Measurements from ENCODE around the gene CAV1.

Gene CAV1

DNA sequence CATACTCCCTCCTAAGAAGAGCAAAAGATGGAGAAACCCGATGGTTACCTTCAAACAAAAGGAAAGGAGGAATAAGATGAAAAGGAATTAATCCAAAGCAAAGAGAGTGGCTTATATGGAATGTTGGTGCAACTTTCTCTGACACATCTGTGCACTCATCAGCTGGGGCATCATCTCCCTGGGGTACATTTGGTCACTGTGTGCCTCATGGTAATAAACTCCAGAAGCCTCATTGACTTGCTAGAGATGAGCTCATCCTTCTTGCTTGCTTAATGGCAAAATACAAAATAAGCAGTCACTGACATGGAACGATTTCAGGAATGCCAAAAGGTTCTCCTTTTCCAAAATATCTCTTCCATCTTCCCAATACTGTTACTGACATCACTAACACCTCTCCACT lies 22.5 kb downstream of the CAV1 start:
- H3K4me3 ChIP-seq (ENCODE audit: low read depth, low read length), result no peak overlapping the region
- TF ChIP-seq, protein P1, sequence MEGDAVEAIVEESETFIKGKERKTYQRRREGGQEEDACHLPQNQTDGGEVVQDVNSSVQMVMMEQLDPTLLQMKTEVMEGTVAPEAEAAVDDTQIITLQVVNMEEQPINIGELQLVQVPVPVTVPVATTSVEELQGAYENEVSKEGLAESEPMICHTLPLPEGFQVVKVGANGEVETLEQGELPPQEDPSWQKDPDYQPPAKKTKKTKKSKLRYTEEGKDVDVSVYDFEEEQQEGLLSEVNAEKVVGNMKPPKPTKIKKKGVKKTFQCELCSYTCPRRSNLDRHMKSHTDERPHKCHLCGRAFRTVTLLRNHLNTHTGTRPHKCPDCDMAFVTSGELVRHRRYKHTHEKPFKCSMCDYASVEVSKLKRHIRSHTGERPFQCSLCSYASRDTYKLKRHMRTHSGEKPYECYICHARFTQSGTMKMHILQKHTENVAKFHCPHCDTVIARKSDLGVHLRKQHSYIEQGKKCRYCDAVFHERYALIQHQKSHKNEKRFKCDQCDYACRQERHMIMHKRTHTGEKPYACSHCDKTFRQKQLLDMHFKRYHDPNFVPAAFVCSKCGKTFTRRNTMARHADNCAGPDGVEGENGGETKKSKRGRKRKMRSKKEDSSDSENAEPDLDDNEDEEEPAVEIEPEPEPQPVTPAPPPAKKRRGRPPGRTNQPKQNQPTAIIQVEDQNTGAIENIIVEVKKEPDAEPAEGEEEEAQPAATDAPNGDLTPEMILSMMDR (conservative IDR thresholded peaks at IDR 0.05; ENCODE audit: low read depth, low read length), result no peak
- peak; percentile 40 for DNase-seq (ENCODE audit: low read depth)

DNA sequence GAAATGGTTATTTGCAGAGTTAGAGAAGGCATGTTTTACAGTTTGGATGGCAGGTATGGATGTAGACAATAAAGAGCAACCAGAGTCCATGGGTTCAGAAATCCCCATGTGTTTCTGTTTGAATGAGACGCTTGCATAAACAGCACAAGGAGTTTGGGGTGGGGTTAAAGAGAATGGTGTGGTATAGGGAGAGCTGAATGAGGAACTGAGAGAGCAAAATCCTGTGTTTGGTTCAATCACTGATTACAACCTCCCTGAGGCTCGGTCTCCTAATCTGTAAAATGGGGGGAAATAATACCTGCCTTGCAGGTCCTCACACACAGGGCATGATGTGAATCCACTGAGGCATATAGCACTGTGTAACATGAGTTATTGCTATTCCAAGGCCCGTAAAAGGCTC lies 23.7 kb downstream of the CAV1 start:
- no peak overlapping the region for H3K4me3 ChIP-seq (ENCODE audit: low read depth, low read length)
- TF ChIP-seq, protein P1 (conservative IDR thresholded peaks at IDR 0.05; ENCODE audit: low read depth, low read length), result no peak
- no peak for DNase-seq (ENCODE audit: low read depth)

DNA sequence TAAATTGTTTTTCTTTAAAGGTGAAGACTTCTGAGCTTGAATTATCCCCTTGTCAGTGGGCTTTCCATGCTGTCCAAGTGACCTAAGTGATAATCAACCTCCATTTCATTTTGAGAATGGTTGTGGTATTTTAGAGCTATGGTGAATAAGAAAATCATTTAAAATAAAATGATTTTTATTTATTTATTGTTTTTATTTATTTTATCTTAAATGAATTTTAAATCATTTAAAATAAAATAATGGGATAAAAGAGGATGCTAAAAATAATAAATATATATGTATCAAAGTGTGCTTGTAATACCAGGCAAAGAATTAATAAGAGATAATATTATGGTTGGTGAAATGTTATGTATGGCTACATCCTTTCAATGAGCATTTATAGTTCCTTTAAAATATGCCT lies 24.5 kb downstream of the CAV1 start:
- no peak overlapping the region for H3K4me3 ChIP-seq (ENCODE audit: low read depth, low read length)
- TF ChIP-seq, protein P1 (conservative IDR thresholded peaks at IDR 0.05; ENCODE audit: low read depth, low read length), result no peak
- no peak for DNase-seq (ENCODE audit: low read depth)

GRCh38 chr7:116551692-116552091 lies 26.9 kb downstream of the CAV1 start:
- TF ChIP-seq, protein P1 (conservative IDR thresholded peaks at IDR 0.05; ENCODE audit: low read depth, low read length), result no peak
- no peak for DNase-seq (ENCODE audit: low read depth)
- H3K4me3 ChIP-seq (ENCODE audit: low read depth, low read length), result no peak overlapping the region

DNA sequence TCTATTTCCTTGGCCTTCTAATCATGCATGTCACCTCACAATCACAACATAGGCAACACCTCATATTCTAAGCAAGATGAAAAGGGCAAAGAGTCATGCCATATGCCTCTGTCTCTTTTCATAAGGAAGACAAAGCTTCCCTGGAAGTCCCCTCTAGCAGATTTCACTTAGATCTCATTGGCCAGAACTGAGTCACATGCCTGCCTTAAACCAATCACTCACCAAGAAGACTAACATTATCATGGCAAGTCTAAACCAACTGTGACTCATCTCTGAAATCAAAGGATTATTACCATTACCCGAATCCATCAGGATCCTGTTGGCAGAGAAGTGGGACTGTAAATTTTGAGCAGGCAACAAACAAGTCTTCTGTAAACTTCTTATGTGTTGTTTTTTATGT lies 27.8 kb downstream of the CAV1 start:
- TF ChIP-seq, protein P1 (conservative IDR thresholded peaks at IDR 0.05; ENCODE audit: low read depth, low read length), result no peak
- peak; percentile 31 for DNase-seq (ENCODE audit: low read depth)

DNA sequence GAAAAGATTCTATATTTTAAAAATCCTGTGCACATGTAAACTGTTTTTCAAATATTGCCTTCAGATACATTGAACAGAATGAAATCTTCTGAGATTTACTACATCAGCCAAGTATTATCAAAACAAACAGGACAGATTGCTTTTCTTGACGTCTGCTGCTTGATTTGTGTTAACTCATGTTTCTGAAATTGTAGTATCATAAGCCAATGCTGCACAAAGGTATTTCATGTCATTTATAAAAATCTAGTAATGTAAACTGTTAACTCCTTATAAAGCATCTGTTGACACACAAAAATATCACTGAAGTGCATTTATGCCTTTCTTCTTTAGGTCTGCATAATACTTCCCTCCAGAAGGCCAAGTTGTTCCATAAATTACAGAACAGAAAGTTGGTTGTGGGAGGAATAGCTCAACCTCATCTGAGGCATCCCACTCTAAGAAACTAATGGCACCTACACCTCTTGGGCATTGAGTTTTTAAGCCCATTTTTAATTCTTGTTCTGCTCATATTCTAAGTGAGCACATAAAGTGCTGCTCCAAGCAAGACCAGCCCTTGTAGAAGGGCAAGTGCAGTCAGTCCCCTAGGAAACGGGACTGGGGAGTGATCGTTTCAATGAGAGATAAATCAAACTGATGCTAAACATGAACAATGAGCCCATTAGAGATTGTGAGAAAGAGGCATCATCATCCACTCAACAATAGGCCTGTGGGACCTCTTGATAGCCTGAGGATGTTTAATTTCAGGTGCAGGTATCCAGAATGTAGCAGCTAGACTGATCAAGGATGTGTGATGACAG lies 28.5 kb downstream of the CAV1 start:
- DNase-seq (ENCODE audit: low read depth), result no peak
- TF ChIP-seq, protein P1 (conservative IDR thresholded peaks at IDR 0.05; ENCODE audit: low read depth, low read length), result no peak
- no peak overlapping the region for H3K4me3 ChIP-seq (ENCODE audit: low read depth, low read length)

More for the DNA sequence above, 27.8 kb downstream of the CAV1 start:
- H3K4me3 ChIP-seq (ENCODE audit: low read depth, low read length), result no peak overlapping the region

- no peak overlapping the region for H3K4me3 ChIP-seq (ENCODE audit: low read depth, low read length)
Observed at GRCh38 chr7:116554436-116554835, 29.6 kb downstream of the CAV1 start.

More at GRCh38 chr7:116554436-116554835, 29.6 kb downstream of the CAV1 start:
- peak; percentile 73 for DNase-seq (ENCODE audit: low read depth)
- TF ChIP-seq, protein P1 (conservative IDR thresholded peaks at IDR 0.05; ENCODE audit: low read depth, low read length), result no peak

Data from choroid plexus epithelial cell (primary cell).